GM23338 (cell line): Measurements from ENCODE around the gene GNS. TPM values are rescaled to one million over a fixed set of nuclear protein-coding genes. Genes with fewer than 3 reads are reported as not detected.

Experiments used
- ATAC-seq: fragments of 200-7000 bp; cut with Tn5 transposase; 3 replicates; pipeline ENCODE4 v1.9.1; 2020
- DNase-seq: peaks from one replicate; pipeline ENCODE4 v3.0.0-alpha.2; 2015; ENCODE audit warnings: low spot score
- H2AFZ ChIP-seq: fragments of 200-600 bp; sonication (generic); 2 replicates; pipeline ENCODE4 v1.8.0; 2016; ENCODE audit warnings: antibody characterized with exemption, mild to moderate bottlenecking, moderate library complexity
- H3F3A ChIP-seq: fragments of 200-600 bp; sonication (generic); replicated peaks from 2 replicates; pipeline ENCODE4 v1.8.0; 2017; ENCODE audit warnings: antibody characterized with exemption, mixed run types, low read depth
- H3K27ac ChIP-seq: fragments of 200-600 bp; sonication (generic); 2 replicates; pipeline ENCODE4 v1.6.1; 2016; ENCODE audit warnings: low read depth
- H3K27me3 ChIP-seq: fragments of 200-600 bp; sonication (generic); 2 replicates; pipeline ENCODE4 v1.8.0; 2016; ENCODE audit warnings: mild to moderate bottlenecking, mixed run types, moderate library complexity; ENCODE audit not compliant: insufficient read depth
- H3K36me3 ChIP-seq: fragments of 200-600 bp; sonication (generic); 2 replicates; pipeline ENCODE4 v1.8.0; 2016; ENCODE audit warnings: mild to moderate bottlenecking; ENCODE audit not compliant: insufficient read depth
- H3K4me1 ChIP-seq: fragments of 200-600 bp; sonication (generic); 2 replicates; pipeline ENCODE4 v1.8.0; 2016; ENCODE audit warnings: mild to moderate bottlenecking, moderate library complexity; ENCODE audit not compliant: insufficient read depth
- H3K4me2 ChIP-seq: fragments of 200-600 bp; sonication (generic); 2 replicates; pipeline ENCODE4 v1.7.1; 2017; ENCODE audit warnings: mixed run types
- H3K4me3 ChIP-seq: fragments of 200-600 bp; sonication (generic); 2 replicates; pipeline ENCODE4 v1.6.1; 2016; ENCODE audit warnings: mixed run types
- H3K79me2 ChIP-seq: fragments of 200-600 bp; sonication (generic); replicated peaks from 2 replicates; pipeline ENCODE4 v1.8.0; 2017; ENCODE audit warnings: mild to moderate bottlenecking; ENCODE audit not compliant: insufficient read depth
- H3K9me2 ChIP-seq: fragments of 200-600 bp; sonication (generic); 2 replicates; pipeline ENCODE4 v1.8.0; 2017; ENCODE audit not compliant: insufficient read depth
- H4K20me1 ChIP-seq: fragments of 200-600 bp; sonication (generic); replicated peaks from 2 replicates; pipeline ENCODE4 v1.8.0; 2017; ENCODE audit warnings: mild to moderate bottlenecking; ENCODE audit not compliant: insufficient read depth
- H3K27ac Mint-ChIP-seq: 2 replicates; pipeline ENCODE4 v1.8.0; 2020; ENCODE audit warnings: inconsistent platforms, mild to moderate bottlenecking, moderate library complexity, mixed read lengths
- H3K27me3 Mint-ChIP-seq: 3 replicates; pipeline ENCODE4 v1.8.0; 2022; ENCODE audit warnings: low read depth, mild to moderate bottlenecking, moderate library complexity, mixed read lengths, inconsistent platforms; ENCODE audit not compliant: insufficient read depth, poor library complexity
- H3K36me3 Mint-ChIP-seq: 3 replicates; pipeline ENCODE4 v1.8.0; 2021; ENCODE audit warnings: low read depth, mild to moderate bottlenecking, inconsistent platforms, moderate library complexity, mixed read lengths
- H3K4me1 Mint-ChIP-seq: 3 replicates; pipeline ENCODE4 v1.8.0; 2020; ENCODE audit warnings: mild to moderate bottlenecking, inconsistent platforms, mixed read lengths
- H3K4me3 Mint-ChIP-seq: 3 replicates; pipeline ENCODE4 v1.8.0; 2021; ENCODE audit warnings: moderate library complexity, mild to moderate bottlenecking, inconsistent platforms, mixed read lengths
- H3K9me3 Mint-ChIP-seq: 3 replicates; pipeline ENCODE4 v1.8.0; 2020; ENCODE audit warnings: moderate library complexity, mild to moderate bottlenecking, inconsistent platforms, mixed read lengths
- CREB1 ChIP-seq: fragments of 250-450 bp; sonication (Bioruptor Pico); IDR thresholded peaks from 2 replicates; pipeline ENCODE4 v1.5.0; 2020; ENCODE audit warnings: low read depth, mild to moderate bottlenecking, moderate library complexity
- ETS1 ChIP-seq: IDR thresholded peaks from 2 replicates; pipeline ENCODE4 v1.6.1; 2016; ENCODE audit warnings: antibody characterized with exemption
- EZH2 ChIP-seq: fragments of 200-600 bp; sonication (generic); IDR thresholded peaks from one replicate; pipeline ENCODE4 v1.8.0; 2017; ENCODE audit warnings: antibody characterized with exemption, mild to moderate bottlenecking, low read depth; ENCODE audit not compliant: unreplicated experiment
- EZH2phosphoT487 ChIP-seq: fragments of 200-600 bp; sonication (generic); IDR thresholded peaks from one replicate; pipeline ENCODE4 v1.8.1; 2018; ENCODE audit warnings: antibody characterized with exemption; ENCODE audit not compliant: unreplicated experiment
- JUNB ChIP-seq: IDR thresholded peaks from one replicate; pipeline ENCODE4 v1.6.1; 2016; ENCODE audit warnings: antibody characterized with exemption; ENCODE audit not compliant: unreplicated experiment
- NANOG ChIP-seq: IDR thresholded peaks from 2 replicates; pipeline ENCODE4 v1.6.1; 2016; ENCODE audit warnings: antibody characterized with exemption, borderline replicate concordance
- POLR2AphosphoS5 ChIP-seq: IDR thresholded peaks from 2 replicates; pipeline ENCODE4 v1.6.1; 2016; ENCODE audit warnings: antibody characterized with exemption, low read depth
- REST ChIP-seq: IDR thresholded peaks from one replicate; pipeline ENCODE4 v1.6.1; 2018; ENCODE audit warnings: antibody characterized with exemption; ENCODE audit not compliant: unreplicated experiment
- STAT1 ChIP-seq: IDR thresholded peaks from one replicate; pipeline ENCODE4 v1.6.1; 2016; ENCODE audit warnings: antibody characterized with exemption; ENCODE audit not compliant: unreplicated experiment
- ZNF114 ChIP-seq: fragments of 250-450 bp; sonication (Bioruptor Pico); IDR thresholded peaks from 2 replicates; pipeline ENCODE4 v1.5.0; 2020; ENCODE audit warnings: mild to moderate bottlenecking, moderate library complexity
- ZNF331 ChIP-seq: fragments of 250-450 bp; sonication (Bioruptor Pico); IDR thresholded peaks from 2 replicates; pipeline ENCODE4 v1.5.0; 2020; ENCODE audit warnings: low read depth, mild to moderate bottlenecking, moderate library complexity
- polyA plus RNA-seq: library from polyadenylated mRNA; unstranded; fragments of >200 nt; fragmentation: Nextera tagmentation; extraction: Ambion mirVana; gene quantifications from 2 replicates; pipeline ENCODE4 v1.2.1, GENCODE V29; 2016
- total RNA-seq: library from RNA; depleted of rRNA; stranded (reverse); fragments of >200 nt; shearing (Covaris generic); gene quantifications from 2 replicates; pipeline ENCODE4 v1.2.3, GENCODE V29; 2014
- TF ChIP-seq, protein P1 (sequence below): fragments of 250-450 bp; sonication (Bioruptor Pico); IDR thresholded peaks from 2 replicates; pipeline ENCODE4 v1.5.0; 2020; ENCODE audit warnings: mild to moderate bottlenecking, moderate library complexity
- TF ChIP-seq, protein P2 (sequence below), 2 experiments: fragments of 200-600 bp in 1 of 2; sonication (generic) in 1 of 2; conservative IDR thresholded peaks; 2 replicates each; pipeline versions ENCODE4 v1.5.1 to v1.6.1; 2016 to 2017; ENCODE audit warnings: antibody characterized with exemption in 2 of 2, low read depth in 2 of 2, mild to moderate bottlenecking in 2 of 2, moderate library complexity in 1 of 2

Gene GNS
- total and polyA plus RNA-seq, 2 experiments from 2014 or later, result 12.3 to 34.9 TPM

GRCh38 chr12:64669270-64669842 is 89.8 kb downstream of the GNS start:
- H3F3A ChIP-seq, result no peaks in the 10 kb centered on the region
- H3K79me2 ChIP-seq, result peaks cover 97% of the 10 kb centered on the region
- Mint-ChIP-seq H3K27ac (peak overlapping the region; percentile 91), H3K4me1 (peaks cover 83% of the 10 kb centered on the region), H3K36me3 (no peaks in the 10 kb centered on the region; the same call in 2 of the 3 replicates), H3K4me3 (0 out of 3 replicates have a peak overlapping the region, but pooled peaks have one; percentile 39), H3K9me3 (no peaks in the 10 kb centered on the region; the same call in 2 of the 3 replicates), H3K27me3 (peaks cover 13% of the 10 kb centered on the region)
- TF ChIP-seq CREB1 (CRISPR knock-in tag) (no peak), ZNF114 (CRISPR knock-in tag) (no peak), EZH2 (no peak), EZH2phosphoT487 (no peak), ETS1 (no peak), STAT1 (no peak), REST (no peak), NANOG (no peak), ZNF331 (CRISPR knock-in tag) (no peak), POLR2AphosphoS5 (no peak), JUNB (no peak)
- TF ChIP-seq, protein P1, sequence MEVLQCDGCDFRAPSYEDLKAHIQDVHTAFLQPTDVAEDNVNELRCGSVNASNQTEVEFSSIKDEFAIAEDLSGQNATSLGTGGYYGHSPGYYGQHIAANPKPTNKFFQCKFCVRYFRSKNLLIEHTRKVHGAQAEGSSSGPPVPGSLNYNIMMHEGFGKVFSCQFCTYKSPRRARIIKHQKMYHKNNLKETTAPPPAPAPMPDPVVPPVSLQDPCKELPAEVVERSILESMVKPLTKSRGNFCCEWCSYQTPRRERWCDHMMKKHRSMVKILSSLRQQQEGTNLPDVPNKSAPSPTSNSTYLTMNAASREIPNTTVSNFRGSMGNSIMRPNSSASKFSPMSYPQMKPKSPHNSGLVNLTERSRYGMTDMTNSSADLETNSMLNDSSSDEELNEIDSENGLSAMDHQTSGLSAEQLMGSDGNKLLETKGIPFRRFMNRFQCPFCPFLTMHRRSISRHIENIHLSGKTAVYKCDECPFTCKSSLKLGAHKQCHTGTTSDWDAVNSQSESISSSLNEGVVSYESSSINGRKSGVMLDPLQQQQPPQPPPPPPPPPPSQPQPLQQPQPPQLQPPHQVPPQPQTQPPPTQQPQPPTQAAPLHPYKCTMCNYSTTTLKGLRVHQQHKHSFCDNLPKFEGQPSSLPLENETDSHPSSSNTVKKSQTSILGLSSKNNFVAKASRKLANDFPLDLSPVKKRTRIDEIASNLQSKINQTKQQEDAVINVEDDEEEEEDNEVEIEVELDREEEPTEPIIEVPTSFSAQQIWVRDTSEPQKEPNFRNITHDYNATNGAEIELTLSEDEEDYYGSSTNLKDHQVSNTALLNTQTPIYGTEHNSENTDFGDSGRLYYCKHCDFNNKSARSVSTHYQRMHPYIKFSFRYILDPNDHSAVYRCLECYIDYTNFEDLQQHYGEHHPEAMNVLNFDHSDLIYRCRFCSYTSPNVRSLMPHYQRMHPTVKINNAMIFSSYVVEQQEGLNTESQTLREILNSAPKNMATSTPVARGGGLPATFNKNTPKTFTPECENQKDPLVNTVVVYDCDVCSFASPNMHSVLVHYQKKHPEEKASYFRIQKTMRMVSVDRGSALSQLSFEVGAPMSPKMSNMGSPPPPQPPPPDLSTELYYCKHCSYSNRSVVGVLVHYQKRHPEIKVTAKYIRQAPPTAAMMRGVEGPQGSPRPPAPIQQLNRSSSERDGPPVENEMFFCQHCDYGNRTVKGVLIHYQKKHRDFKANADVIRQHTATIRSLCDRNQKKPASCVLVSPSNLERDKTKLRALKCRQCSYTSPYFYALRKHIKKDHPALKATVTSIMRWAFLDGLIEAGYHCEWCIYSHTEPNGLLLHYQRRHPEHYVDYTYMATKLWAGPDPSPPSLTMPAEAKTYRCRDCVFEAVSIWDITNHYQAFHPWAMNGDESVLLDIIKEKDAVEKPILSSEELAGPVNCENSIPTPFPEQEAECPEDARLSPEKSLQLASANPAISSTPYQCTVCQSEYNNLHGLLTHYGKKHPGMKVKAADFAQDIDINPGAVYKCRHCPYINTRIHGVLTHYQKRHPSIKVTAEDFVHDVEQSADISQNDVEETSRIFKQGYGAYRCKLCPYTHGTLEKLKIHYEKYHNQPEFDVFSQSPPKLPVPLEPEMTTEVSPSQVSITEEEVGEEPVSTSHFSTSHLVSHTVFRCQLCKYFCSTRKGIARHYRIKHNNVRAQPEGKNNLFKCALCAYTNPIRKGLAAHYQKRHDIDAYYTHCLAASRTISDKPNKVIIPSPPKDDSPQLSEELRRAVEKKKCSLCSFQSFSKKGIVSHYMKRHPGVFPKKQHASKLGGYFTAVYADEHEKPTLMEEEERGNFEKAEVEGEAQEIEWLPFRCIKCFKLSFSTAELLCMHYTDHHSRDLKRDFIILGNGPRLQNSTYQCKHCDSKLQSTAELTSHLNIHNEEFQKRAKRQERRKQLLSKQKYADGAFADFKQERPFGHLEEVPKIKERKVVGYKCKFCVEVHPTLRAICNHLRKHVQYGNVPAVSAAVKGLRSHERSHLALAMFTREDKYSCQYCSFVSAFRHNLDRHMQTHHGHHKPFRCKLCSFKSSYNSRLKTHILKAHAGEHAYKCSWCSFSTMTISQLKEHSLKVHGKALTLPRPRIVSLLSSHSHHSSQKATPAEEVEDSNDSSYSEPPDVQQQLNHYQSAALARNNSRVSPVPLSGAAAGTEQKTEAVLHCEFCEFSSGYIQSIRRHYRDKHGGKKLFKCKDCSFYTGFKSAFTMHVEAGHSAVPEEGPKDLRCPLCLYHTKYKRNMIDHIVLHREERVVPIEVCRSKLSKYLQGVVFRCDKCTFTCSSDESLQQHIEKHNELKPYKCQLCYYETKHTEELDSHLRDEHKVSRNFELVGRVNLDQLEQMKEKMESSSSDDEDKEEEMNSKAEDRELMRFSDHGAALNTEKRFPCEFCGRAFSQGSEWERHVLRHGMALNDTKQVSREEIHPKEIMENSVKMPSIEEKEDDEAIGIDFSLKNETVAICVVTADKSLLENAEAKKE (CRISPR knock-in tag), result no peak
- TF ChIP-seq, protein P2, sequence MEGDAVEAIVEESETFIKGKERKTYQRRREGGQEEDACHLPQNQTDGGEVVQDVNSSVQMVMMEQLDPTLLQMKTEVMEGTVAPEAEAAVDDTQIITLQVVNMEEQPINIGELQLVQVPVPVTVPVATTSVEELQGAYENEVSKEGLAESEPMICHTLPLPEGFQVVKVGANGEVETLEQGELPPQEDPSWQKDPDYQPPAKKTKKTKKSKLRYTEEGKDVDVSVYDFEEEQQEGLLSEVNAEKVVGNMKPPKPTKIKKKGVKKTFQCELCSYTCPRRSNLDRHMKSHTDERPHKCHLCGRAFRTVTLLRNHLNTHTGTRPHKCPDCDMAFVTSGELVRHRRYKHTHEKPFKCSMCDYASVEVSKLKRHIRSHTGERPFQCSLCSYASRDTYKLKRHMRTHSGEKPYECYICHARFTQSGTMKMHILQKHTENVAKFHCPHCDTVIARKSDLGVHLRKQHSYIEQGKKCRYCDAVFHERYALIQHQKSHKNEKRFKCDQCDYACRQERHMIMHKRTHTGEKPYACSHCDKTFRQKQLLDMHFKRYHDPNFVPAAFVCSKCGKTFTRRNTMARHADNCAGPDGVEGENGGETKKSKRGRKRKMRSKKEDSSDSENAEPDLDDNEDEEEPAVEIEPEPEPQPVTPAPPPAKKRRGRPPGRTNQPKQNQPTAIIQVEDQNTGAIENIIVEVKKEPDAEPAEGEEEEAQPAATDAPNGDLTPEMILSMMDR (conservative IDR thresholded peaks at IDR 0.05; ENCODE audit: low read depth in 2 of 2), result no peak
- peaks cover 80% of the 10 kb centered on the region for H3K4me1 ChIP-seq
- peak overlapping the region; percentile 56 for H3K4me2 ChIP-seq
- H3K4me3 ChIP-seq, result no peak overlapping the region; the same call in 1 of the 2 replicates
- no peaks in the 10 kb centered on the region for H3K9me2 ChIP-seq
- no peaks in the 10 kb centered on the region for H3K36me3 ChIP-seq
- ATAC-seq (peak; percentile 46), DNase-seq (peak; percentile 42)
- peak overlapping the region; percentile 40 for H3K27ac ChIP-seq
- no peaks in the 10 kb centered on the region for H3K27me3 ChIP-seq
- H4K20me1 ChIP-seq, result peaks cover 17% of the 10 kb centered on the region; the same call in 1 of the 2 replicates
- no peak overlapping the region for H2AFZ ChIP-seq
